ENCODE data around the gene PPP1R14C. TPM values are rescaled to one million over a fixed set of nuclear protein-coding genes. Genes with fewer than 3 reads are reported as not detected.

The PPP1R14C gene
- total RNA-seq, result 89.3 and 94.6 TPM in 2 replicates

GRCh38 chr6:150142670-150143515 is at the start of gene PPP1R14C:
PPP1R14C (plus strand) TSS chr6:150143044; CDS start chr6:150143193, 149 bp downstream.

Other genes with a start within 250 kb of the PPP1R14C start
- 13.7 and 16.3 TPM in 2 replicates for gene RAET1E, start 244.9 kb upstream of the PPP1R14C start, total RNA-seq
- 30.8 and 34.7 TPM in 2 replicates for gene RAET1G, start 219.9 kb upstream of the PPP1R14C start, total RNA-seq
- gene ULBP2, start 201.0 kb upstream of the PPP1R14C start, total RNA-seq, result 13.0 and 14.1 TPM in 2 replicates
- 0.05 and 0.28 TPM in 2 replicates for gene ULBP1, start 179.1 kb upstream of the PPP1R14C start, total RNA-seq
- 23.0 and 27.2 TPM in 2 replicates for gene RAET1L, start 117.5 kb upstream of the PPP1R14C start, total RNA-seq
- 12.1 and 14.7 TPM in 2 replicates for gene ULBP3, start 73.9 kb upstream of the PPP1R14C start, total RNA-seq
- gene IYD, start 226.0 kb downstream of the PPP1R14C start, total RNA-seq, result 0.56 TPM in 1 of 2 replicates, not detected in the other

Measured in airway epithelial cell (primary cell).